Transverse colon (tissue), 4 donors: ENCODE results near the gene CARHSP1.

Source experiments
- CTCF ChIP-seq, 5 experiments: fragments of 200-600 bp in 3 of 5; fragments of 450-650 bp in 2 of 5; sonication (generic) in 3 of 5; IDR thresholded peaks; 1 replicate in 2 of 5; 2 replicates in 3 of 5; pipeline ENCODE4 v1.5.1; 2016 to 2017; ENCODE audit warnings: antibody characterized with exemption in 5 of 5, inconsistent platforms in 3 of 5, mild to moderate bottlenecking in 2 of 5, moderate library complexity in 1 of 5
- EP300 ChIP-seq: sonication (generic); formaldehyde crosslinking; IDR thresholded peaks from one replicate; pipeline ENCODE4 v1.6.1; 2017; ENCODE audit warnings: antibody characterized with exemption, low read depth
- POLR2A ChIP-seq: fragments of 450-650 bp; IDR thresholded peaks from one replicate; pipeline ENCODE4 v1.6.1; 2016; ENCODE audit warnings: antibody characterized with exemption, mild to moderate bottlenecking, moderate library complexity
- POLR2AphosphoS5 ChIP-seq, 3 donors: sonication (generic); formaldehyde crosslinking; IDR thresholded peaks; one replicate each; pipeline ENCODE4 v1.6.1; 2016; ENCODE audit warnings: antibody characterized with exemption in 3 of 3

GRCh38 chr16:8858994-8859912 lies 9.6 kb downstream of the CARHSP1 start:
- TF ChIP-seq CTCF (IDR thresholded peaks at IDR 0.05) (no peak), POLR2AphosphoS5 (IDR thresholded peaks at IDR 0.05) (no peak), EP300 (no peak), POLR2A (no peak)
